Right kidney (tissue), 1 donor: ENCODE measurements around the gene RNU7-1.

Source experiments
- DNase-seq: peaks from one replicate; pipeline ENCODE4 v3.0.0-alpha.2; 2016

Gene RNU7-1

DNA sequence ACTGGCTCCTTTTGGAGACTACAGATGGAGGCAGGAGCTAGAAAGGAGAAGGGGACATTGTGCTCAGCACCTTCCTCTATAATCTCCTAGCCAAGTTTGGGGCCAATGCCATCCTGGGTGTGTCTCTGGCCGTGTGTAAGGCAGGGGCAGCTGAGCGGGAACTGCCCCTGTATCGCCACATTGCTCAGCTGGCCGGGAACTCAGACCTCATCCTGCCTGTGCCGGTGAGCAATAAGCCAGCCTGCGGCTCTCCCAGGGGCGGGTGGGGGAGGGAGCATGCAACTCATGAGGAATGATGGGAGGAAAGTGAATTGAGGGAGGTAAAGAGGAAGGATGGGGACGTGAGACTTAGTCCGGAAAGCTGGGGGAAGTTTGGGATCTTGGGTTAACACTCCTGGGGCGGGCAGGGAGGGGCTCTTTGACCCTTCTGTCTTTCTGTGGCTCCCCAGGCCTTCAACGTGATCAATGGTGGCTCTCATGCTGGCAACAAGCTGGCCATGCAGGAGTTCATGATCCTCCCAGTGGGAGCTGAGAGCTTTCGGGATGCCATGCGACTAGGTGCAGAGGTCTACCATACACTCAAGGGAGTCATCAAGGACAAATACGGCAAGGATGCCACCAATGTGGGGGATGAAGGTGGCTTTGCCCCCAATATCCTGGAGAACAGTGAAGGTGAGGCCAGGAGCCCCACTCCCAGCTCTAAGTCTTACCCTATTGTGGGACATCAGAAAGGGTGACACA, 26.0 kb upstream of the RNU7-1 start:
- no peak for DNase-seq

DNA sequence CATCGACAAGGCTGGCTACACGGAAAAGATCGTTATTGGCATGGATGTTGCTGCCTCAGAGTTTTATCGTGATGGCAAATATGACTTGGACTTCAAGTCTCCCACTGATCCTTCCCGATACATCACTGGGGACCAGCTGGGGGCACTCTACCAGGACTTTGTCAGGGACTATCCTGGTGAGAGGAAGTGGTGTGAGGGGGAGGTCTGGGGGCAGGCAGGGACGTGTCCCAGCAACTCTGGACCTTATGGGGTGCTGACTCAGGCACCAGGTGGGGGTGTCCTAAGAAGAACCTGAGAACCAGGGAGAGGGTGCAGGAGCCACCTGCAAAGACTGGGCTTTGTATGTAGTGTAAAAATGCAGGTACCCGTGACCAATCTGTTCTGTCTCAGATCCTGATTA, 24.0 kb upstream of the RNU7-1 start:
- DNase-seq = no peak

DNA sequence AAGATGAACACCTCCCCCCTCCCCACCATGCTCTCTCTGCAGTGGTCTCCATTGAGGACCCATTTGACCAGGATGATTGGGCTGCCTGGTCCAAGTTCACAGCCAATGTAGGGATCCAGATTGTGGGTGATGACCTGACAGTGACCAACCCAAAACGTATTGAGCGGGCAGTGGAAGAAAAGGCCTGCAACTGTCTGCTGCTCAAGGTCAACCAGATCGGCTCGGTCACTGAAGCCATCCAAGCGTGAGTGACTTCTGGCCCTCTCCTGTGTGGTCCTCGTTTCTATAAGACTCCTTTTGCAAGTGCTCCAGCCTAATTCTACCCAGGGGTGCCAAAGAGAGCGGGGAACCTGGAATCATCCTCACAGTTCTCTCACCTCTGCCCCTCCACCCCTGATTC, 22.1 kb upstream of the RNU7-1 start:
- no peak for DNase-seq

DNA sequence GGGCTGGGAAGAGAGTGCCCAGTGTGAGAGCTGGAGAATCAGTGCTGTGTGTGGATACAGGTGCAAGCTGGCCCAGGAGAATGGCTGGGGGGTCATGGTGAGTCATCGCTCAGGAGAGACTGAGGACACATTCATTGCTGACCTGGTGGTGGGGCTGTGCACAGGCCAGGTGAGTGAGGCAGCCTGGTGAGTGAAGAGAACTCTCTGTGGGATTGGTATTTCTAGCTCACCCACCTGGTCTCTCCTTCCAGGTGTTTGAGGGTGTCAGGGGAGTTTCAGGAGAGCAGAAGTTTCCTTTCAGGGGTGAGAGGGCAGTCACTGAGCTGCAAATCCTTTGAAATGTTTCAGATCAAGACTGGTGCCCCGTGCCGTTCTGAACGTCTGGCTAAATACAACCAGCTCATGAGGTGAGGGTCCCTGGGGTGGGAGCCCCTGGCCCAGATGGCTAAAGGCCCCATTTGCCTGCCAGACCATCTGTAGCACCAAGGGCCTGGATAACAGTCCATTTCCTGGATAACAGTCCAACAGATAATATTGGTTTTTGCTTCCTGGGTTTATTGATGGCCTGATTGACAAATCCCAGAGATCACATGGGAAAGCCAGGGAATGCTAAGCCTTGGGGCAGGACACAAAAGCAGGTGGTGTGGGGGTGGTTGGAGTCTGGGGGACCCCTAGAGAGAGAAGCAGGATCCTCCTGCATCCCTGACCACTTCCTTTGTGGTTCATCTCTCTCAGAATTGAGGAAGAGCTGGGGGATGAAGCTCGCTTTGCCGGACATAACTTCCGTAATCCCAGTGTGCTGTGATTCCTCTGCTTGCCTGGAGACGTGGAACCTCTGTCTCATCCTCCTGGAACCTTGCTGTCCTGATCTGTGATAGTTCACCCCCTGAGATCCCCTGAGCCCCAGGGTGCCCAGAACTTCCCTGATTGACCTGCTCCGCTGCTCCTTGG, 21.3 kb upstream of the RNU7-1 start:
- no peak for DNase-seq

DNA sequence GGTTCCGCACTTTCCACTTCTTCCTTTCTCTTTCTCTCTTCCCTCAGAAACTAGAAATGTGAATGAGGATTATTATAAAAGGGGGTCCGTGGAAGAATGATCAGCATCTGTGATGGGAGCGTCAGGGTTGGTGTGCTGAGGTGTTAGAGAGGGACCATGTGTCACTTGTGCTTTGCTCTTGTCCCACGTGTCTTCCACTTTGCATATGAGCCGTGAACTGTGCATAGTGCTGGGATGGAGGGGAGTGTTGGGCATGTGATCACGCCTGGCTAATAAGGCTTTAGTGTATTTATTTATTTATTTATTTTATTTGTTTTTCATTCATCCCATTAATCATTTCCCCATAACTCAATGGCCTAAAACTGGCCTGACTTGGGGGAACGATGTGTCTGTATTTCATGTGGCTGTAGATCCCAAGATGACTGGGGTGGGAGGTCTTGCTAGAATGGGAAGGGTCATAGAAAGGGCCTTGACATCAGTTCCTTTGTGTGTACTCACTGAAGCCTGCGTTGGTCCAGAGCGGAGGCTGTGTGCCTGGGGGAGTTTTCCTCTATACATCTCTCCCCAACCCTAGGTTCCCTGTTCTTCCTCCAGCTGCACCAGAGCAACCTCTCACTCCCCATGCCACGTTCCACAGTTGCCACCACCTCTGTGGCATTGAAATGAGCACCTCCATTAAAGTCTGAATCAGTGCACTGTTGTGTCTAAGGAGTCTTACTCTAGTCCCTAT, 20.4 kb upstream of the RNU7-1 start:
- no peak for DNase-seq

- DNase-seq = no peak
Observed at GRCh38 chr12:6923851-6924250, 19.8 kb upstream of the RNU7-1 start.

- no peak for DNase-seq
Observed at GRCh38 chr12:6925239-6925539, 18.4 kb upstream of the RNU7-1 start.

DNA sequence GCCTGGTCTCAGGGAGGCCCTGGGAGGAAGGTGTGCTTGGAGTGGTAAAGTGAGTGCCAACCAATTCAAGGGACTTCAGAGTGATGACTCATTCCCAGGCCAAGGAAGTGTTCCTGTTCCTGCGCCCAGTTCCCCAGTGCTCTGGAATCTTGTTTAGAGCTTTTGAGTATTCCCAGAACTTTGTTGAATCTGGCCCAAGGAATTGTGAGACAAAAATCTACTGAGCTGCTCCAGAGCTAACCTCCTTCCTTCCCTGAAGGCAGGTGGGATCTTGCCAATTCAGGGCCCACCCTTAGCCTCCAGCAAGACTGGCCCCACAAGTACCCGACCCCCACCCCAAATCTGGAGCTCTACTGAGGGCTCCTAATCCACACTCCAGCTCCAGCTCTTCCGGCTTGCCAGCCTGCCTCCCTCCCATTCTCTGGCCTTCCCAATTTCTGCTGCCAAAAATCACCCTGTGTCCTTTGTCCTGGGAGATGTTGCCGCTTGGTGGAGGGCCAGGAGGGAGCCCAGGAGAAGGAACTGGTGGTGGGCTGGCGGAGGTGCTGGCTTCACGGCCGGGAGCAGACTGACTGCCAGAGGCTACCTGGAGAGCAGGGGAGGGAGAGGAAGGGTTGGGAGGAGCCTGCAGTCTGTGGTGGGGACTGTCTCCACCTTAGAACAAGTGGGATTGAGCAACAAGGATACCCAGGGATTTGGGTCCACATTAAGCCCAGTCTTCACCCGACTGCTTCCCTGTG, 17.9 kb upstream of the RNU7-1 start:
- peak; percentile 79 for DNase-seq

DNA sequence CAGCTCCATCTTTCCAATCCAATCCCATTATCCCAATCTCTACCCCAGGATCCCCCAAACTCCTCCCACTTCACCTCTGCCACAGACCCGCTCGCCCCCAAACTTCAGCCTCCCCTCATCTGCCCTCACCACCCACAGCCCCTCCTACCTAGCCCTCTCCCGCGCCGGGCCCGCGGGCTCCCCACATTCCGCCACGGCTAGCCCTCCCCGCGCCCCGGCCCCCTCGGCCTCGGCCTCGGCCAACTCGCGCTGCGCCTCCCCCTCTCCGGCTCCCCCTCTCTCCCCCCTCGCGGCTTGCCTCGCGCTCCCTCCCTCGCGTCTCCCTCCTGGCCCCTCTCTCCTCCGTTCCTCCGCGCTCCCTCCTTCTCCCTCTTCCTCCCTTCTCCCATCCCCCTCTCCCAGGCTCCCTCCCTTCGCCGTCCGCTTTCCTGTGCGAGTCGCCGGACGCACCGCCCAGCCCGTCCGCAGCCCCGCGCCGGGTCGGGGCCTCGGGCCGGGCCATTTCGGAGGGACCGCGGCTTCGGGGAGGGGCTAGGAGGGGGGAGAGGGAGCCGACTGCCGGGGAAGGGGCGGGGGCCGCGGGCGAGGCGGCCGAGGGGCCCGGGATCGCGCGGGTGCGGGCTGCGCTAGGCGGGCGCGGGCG, 16.1 kb upstream of the RNU7-1 start, which contains the start of gene ATN1:
TSS of gene ATN1 (plus strand) at position 581 of the 643 bp plus-strand sequence. CDS start 6,043 bp downstream, outside the sequence.
- peak; percentile 86 for DNase-seq

DNA sequence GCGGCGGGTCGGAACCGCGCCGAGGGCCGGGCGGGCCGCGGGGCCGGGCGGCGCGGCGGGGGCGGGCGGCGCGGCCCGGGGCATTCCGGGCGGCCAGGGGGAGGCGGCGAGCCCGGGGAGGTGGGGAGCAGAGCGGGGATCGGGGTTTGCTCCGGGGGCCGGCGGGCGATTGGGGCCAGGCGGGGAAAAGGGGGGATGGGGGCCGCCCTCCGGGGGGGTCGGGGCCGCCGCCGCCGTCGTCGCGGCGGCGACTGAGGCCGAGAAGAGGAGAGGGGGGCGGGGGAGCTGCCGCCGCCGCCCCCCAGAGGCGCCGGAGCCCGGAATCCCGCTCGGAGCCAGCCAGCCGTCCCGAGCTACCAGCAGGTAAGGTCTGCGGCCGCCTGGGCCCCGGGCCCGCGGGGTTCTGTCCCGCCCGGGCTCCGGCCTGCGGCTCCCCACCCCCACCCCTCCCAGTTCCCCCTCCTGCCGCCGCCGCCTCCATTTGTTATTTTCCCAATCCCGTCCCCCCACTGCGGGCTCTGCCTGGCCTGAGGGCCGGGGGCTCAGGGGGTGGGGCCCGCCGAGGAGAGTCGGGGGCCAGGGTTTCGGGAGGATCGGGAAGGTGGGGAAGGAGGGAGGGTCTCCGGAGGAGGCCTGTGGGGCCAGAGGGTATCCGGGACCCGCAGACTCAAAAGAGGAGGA, 15.5 kb upstream of the RNU7-1 start:
- no peak for DNase-seq

DNA sequence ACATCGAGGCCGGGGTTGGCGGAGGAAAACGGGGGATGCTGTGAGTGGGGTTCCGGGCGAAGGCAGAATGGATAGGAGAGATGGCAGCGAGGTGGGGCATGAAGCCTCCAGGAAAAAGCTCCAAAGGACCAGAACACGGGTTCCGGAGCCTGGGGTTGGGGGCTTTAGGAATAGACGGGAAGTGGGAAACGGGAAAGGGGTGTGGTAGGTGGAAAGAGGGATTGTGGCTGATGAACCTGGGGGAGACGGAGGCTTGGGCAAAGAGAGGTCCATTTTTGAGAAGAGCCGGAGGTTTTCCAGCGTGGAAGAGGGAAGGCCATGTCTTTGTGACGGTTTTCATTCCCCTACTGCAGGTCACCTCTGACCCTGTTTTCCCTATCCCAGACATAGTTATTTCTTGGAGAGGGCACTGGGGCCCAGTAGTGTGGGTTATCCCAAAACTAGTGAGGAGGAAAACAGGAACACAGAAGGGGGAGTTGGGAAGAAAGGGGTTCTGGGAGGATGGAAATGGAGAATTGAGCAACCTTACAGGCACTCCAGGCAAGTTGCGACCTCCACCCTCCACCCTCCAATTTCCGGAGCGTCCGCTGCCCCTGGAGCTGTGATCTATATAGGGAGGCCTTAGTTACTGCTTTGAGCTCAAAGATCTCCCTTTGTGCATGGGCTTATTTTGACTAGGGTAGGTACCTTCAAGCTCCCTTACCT, 14.8 kb upstream of the RNU7-1 start:
- DNase-seq = peak; percentile 41

DNA sequence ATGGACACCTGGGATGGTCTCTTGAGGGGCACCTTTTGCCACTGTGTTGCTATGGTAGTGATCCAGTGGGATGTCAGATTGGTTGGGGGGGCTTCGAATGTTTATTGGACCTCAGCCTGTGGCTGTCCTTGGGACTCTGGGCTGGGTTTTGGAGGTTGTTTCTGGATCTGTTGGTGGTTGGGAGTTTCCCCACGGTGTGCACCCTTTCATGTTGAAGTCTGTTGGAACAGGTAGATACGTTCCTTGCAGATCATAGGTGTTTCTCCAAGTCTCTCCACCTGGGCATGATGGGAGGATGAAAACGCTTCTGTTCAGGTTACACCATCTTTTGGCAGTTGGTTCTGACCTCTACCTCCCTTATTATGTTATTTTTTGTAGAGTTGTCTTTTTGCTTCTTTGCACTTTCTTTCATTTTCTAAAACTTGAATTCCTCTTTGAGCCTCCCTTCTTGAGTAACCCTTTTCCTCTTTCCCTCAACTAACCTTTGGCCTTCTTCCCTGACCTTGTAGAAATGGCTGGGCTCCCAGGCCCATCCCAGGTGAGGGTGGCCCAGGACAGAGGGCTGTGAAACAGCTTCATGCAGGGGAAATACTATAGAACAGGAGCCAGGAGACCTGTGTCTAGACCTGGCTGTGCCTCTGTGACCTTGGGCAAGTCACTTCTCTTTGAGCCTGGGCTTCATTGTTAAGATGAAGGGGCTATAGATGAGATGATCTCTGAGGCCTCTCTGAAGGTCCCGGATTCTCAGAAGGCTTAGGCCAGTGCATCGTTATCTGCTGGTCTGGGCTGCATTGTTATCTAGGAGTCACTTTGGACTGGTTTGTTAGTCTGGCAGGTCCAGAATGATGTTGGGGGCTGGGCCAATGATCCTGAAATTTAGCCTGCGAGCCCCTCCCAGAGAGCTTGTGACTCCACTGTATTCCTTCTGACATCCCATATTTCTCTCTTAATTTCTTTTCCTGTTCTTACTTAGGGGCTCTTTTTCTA, 13.9 kb upstream of the RNU7-1 start:
- DNase-seq = no peak

GRCh38 chr12:6932766-6933165, 10.8 kb upstream of the RNU7-1 start:
- DNase-seq = no peak

- DNase-seq = no peak
Observed at GRCh38 chr12:6934110-6934509, 9.5 kb upstream of the RNU7-1 start.

GRCh38 chr12:6935371-6936193, 8.0 kb upstream of the RNU7-1 start:
- no peak for DNase-seq

DNA sequence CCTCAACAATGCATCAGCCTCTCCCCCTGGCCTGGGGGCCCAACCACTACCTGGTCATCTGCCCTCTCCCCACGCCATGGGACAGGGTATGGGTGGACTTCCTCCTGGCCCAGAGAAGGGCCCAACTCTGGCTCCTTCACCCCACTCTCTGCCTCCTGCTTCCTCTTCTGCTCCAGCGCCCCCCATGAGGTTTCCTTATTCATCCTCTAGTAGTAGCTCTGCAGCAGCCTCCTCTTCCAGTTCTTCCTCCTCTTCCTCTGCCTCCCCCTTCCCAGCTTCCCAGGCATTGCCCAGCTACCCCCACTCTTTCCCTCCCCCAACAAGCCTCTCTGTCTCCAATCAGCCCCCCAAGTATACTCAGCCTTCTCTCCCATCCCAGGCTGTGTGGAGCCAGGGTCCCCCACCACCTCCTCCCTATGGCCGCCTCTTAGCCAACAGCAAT, 7.4 kb upstream of the RNU7-1 start:
- DNase-seq = no peak

DNA sequence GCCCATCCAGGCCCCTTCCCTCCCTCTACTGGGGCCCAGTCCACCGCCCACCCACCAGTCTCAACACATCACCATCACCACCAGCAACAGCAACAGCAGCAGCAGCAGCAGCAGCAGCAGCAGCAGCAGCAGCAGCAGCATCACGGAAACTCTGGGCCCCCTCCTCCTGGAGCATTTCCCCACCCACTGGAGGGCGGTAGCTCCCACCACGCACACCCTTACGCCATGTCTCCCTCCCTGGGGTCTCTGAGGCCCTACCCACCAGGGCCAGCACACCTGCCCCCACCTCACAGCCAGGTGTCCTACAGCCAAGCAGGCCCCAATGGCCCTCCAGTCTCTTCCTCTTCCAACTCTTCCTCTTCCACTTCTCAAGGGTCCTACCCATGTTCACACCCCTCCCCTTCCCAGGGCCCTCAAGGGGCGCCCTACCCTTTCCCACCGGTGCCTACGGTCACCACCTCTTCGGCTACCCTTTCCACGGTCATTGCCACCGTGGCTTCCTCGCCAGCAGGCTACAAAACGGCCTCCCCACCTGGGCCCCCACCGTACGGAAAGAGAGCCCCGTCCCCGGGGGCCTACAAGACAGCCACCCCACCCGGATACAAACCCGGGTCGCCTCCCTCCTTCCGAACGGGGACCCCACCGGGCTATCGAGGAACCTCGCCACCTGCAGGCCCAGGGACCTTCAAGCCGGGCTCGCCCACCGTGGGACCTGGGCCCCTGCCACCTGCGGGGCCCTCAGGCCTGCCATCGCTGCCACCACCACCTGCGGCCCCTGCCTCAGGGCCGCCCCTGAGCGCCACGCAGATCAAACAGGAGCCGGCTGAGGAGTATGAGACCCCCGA, 6.8 kb upstream of the RNU7-1 start:
- DNase-seq = peak; percentile 47
